Sigmoid colon (tissue), 4 donors: ENCODE results near the gene DPPA5.

Source experiments
- POLR2A ChIP-seq, 2 donors: fragments of 450-650 bp; IDR thresholded peaks; one replicate each; pipeline ENCODE4 v1.6.1; 2016; ENCODE audit warnings: antibody characterized with exemption in 2 of 2, mild to moderate bottlenecking in 2 of 2, moderate library complexity in 2 of 2
- POLR2AphosphoS5 ChIP-seq, 4 donors: sonication (generic); formaldehyde crosslinking; IDR thresholded peaks; one replicate each; pipeline ENCODE4 v1.6.1; 2017; ENCODE audit warnings: antibody characterized with exemption in 4 of 4

DNA sequence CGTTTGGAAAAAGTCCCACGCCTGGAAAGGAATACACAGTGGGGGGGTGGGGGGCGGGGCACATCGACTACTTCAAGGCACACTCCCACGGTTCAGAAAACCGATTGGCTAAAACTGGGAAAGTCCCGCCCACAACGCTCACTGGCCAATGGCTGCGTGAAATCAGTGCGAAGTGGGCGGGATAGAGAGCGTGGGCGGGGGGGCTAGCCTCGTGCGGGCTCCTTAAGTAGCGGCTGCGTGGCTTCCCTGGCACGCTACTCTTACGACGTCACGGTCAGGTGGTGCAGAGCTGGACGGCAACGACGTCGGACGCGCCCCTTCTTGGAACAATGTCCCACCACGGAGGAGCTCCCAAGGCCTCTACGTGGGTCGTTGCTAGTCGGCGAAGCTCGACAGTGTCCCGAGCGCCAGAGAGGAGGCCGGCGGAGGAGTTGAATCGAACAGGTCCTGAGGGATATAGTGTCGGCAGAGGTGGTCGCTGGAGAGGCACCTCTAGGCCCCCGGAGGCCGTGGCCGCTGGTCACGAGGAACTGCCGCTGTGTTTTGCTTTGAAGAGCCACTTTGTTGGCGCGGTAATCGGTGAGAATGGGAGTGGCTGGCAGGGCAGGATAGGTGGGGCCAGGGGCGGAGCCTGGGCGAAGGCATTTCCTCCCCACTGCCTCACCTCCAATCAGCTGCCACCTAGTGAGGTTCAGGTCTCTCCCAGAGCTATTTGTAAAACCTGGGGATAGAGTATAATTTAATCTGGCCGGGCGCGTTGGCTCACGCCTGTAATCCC, 40.7 kb upstream of the DPPA5 start, which contains the start of gene DDX43:
- no peak for TF ChIP-seq POLR2AphosphoS5 (IDR thresholded peaks at IDR 0.05)
- no peak for TF ChIP-seq POLR2A (IDR thresholded peaks at IDR 0.05)
